Activated CD4-positive, alpha-beta T cell treated with anti-CD3 and anti-CD28 coated beads, Interleukin-2, amount 10 ng/mL, durations not matched to agents 24 days and 14 days (primary cell): ENCODE results near the gene ACAP2. TPM values are rescaled to one million over a fixed set of nuclear protein-coding genes. Genes with fewer than 3 reads are reported as not detected.
A peak's percentile ranks its signal among the peaks of the same experiment; 100 is the strongest.
"Not testable (repeated sequence)": the region's sequence is repeated elsewhere in the genome, so short reads cannot be mapped to it uniquely, and the experiment has no call there.

Experiments
- DNase-seq: peaks from one replicate; pipeline ENCODE4 v3.0.0; 2022
- H3K27ac Mint-ChIP-seq: one replicate; pipeline ENCODE4 v1.8.0; 2022; ENCODE audit warnings: mild to moderate bottlenecking, mixed read lengths
- H3K27me3 Mint-ChIP-seq: one replicate; pipeline ENCODE4 v1.8.0; 2022; ENCODE audit warnings: mixed read lengths
- H3K36me3 Mint-ChIP-seq: one replicate; pipeline ENCODE4 v1.8.0; 2022; ENCODE audit warnings: low read depth, mild to moderate bottlenecking, mixed read lengths
- H3K4me1 Mint-ChIP-seq: one replicate; pipeline ENCODE4 v1.8.0; 2021; ENCODE audit warnings: mixed read lengths
- H3K4me3 Mint-ChIP-seq: one replicate; pipeline ENCODE4 v1.8.0; 2022; ENCODE audit warnings: mild to moderate bottlenecking, moderate library complexity, mixed read lengths
- H3K9me3 Mint-ChIP-seq: one replicate; pipeline ENCODE4 v1.8.0; 2021; ENCODE audit warnings: mixed read lengths
- intact Hi-C: fragments of 100-400 bp; cut with micrococcal nuclease; formaldehyde crosslinking; loops from one replicate; pipeline ENCODE4 v1.15.1; 2023
- total RNA-seq: library from RNA; stranded (reverse); gene quantifications from 2 replicates; pipeline ENCODE4 v1.2.3, GENCODE V29; 2022

The ACAP2 gene
- total RNA-seq, 1 donor from 2014 or later, result 39.1 TPM

- H3K4me3 Mint-ChIP-seq, result no peak overlapping the region
- intact Hi-C loops, result no loop called here
- H3K27me3 Mint-ChIP-seq, result no peaks in the 10 kb centered on the region
- peaks cover 5% of the 10 kb centered on the region for H3K36me3 Mint-ChIP-seq
- no peak for DNase-seq
- no peaks in the 10 kb centered on the region for H3K9me3 Mint-ChIP-seq
- no peak overlapping the region for H3K27ac Mint-ChIP-seq
- peaks cover 25% of the 10 kb centered on the region for H3K4me1 Mint-ChIP-seq
These were observed 4.4 kb downstream of the ACAP2 start for GRCh38 chr3:195438371-195438770.

- Mint-ChIP-seq H3K27me3 (no peaks in the 10 kb centered on the region), H3K9me3 (no peaks in the 10 kb centered on the region), H3K27ac (no peak overlapping the region), H3K4me1 (peaks cover 16% of the 10 kb centered on the region), H3K36me3 (peaks cover 7% of the 10 kb centered on the region), H3K4me3 (no peak overlapping the region)
- intact Hi-C loops, result no loop called here
- no peak for DNase-seq
These were observed 17.0 kb downstream of the ACAP2 start for GRCh38 chr3:195425849-195426248.

- Mint-ChIP-seq H3K27me3 (no peaks in the 10 kb centered on the region), H3K4me1 (peaks cover 17% of the 10 kb centered on the region), H3K9me3 (no peaks in the 10 kb centered on the region), H3K4me3 (no peak overlapping the region), H3K27ac (no peak overlapping the region), H3K36me3 (peaks cover 6% of the 10 kb centered on the region)
- no peak for DNase-seq
- intact Hi-C loops, result no loop called here
These were observed 19.0 kb downstream of the ACAP2 start for GRCh38 chr3:195423818-195424217.

DNA sequence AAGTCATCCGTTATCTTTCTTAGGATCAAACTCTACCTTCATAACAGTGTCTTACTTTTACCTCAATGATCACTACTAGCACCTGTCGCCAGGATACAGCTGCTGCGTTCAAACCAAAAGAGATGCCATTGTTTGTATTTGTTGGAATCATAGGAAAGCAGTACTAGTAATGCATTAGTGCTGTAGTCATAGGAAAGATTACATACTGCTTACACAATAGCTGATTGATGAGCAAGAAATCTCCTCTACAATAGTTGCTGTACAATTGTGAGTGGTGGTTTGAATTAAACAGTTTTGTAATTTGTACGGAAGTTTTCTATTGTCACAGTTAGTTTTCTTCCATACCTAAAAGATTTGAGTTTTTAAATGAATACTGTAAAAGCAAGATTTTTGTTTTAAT lies 21.4 kb downstream of the ACAP2 start:
- no peaks in the 10 kb centered on the region for H3K27me3 Mint-ChIP-seq
- H3K27ac Mint-ChIP-seq, result no peak overlapping the region
- intact Hi-C loops, result no loop called here

DNA sequence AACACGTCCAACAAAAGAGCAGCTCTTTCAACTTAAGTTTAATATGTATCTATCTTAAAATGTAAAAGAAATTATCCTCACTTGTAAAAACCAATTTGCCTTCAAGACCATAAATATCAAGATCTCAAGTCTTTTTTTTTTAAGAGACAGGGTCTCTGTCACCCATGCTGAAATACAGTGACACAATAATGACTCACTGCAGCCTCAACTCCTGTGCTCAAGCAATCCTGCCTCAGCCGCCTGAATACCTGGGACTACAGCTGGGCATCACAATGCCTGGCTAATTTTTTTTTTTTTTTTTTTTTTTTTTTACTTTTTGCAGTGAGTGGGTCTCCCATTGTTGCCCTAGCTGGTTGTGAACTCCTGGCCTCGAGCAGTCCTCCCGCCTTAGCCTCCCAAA lies 26.0 kb downstream of the ACAP2 start:
- Mint-ChIP-seq H3K9me3 (no peaks in the 10 kb centered on the region), H3K4me1 (peaks cover 7% of the 10 kb centered on the region), H3K27me3 (no peaks in the 10 kb centered on the region), H3K36me3 (peaks cover 5% of the 10 kb centered on the region), H3K27ac (no peak overlapping the region), H3K4me3 (no peak overlapping the region)
- intact Hi-C loops, result no loop called here
- DNase-seq, result no peak

More for the DNA sequence above, 21.4 kb downstream of the ACAP2 start:
- H3K4me3 Mint-ChIP-seq, result no peak overlapping the region
- DNase-seq, result no peak
- H3K4me1 Mint-ChIP-seq, result peaks cover 17% of the 10 kb centered on the region
- H3K36me3 Mint-ChIP-seq, result peaks cover 9% of the 10 kb centered on the region
- H3K9me3 Mint-ChIP-seq, result no peaks in the 10 kb centered on the region

GRCh38 chr3:195411836-195412235 lies 31.0 kb downstream of the ACAP2 start:
- no peak for DNase-seq
- intact Hi-C loops, result no loop called here
- Mint-ChIP-seq H3K27ac (no peak overlapping the region), H3K27me3 (no peaks in the 10 kb centered on the region), H3K4me1 (peaks cover 26% of the 10 kb centered on the region), H3K4me3 (no peak overlapping the region), H3K9me3 (no peaks in the 10 kb centered on the region), H3K36me3 (peaks cover 31% of the 10 kb centered on the region)

DNA sequence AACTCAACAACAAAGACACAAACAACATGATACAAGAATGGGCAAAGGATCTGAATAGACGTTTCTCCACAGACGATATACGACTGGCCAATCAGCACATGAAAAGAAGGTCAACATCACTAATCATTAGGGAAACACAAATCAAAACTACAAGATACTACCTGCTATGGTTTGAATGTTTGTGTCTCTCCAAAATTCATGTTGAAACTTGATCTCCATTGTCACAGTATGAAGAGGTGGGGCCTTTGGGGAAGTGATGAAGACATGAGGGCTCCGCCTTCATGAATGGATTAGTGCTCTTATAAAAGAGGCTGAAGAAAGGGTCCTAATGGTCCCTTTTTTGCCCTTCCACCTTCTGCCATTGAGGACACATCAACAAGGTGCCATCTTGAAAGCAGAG lies 32.3 kb downstream of the ACAP2 start:
- DNase-seq, result no peak
- intact Hi-C loops, result no loop called here
- no peaks in the 10 kb centered on the region for H3K27me3 Mint-ChIP-seq
- peaks cover 32% of the 10 kb centered on the region for H3K4me1 Mint-ChIP-seq
- peaks cover 39% of the 10 kb centered on the region for H3K36me3 Mint-ChIP-seq
- H3K4me3 Mint-ChIP-seq, result no peak overlapping the region
- no peak overlapping the region for H3K27ac Mint-ChIP-seq
- H3K9me3 Mint-ChIP-seq, result no peaks in the 10 kb centered on the region

GRCh38 chr3:195407531-195408409 lies 35.0 kb downstream of the ACAP2 start:
- H3K27me3 Mint-ChIP-seq, result no peaks in the 10 kb centered on the region
- DNase-seq, result peak; percentile 62
- H3K4me3 Mint-ChIP-seq, result peak overlapping the region; percentile 51
- peaks cover 39% of the 10 kb centered on the region for H3K36me3 Mint-ChIP-seq
- H3K27ac Mint-ChIP-seq, result peak overlapping the region; percentile 54
- no peaks in the 10 kb centered on the region for H3K9me3 Mint-ChIP-seq
- intact Hi-C loops, result loop anchor here (2.0 kb wide), 2 partner anchors 35 to 61 kb away; partner anchors contain the start of gene ACAP2
- H3K4me1 Mint-ChIP-seq, result peaks cover 32% of the 10 kb centered on the region

GRCh38 chr3:195405651-195406050 lies 37.2 kb downstream of the ACAP2 start:
- intact Hi-C loops, result loop anchor here (2.0 kb wide), 1 partner anchor 37 kb away; the partner anchor contains the start of gene ACAP2

GRCh38 chr3:195403841-195404408 lies 38.9 kb downstream of the ACAP2 start:
- H3K4me1 Mint-ChIP-seq, result peaks cover 26% of the 10 kb centered on the region
- H3K36me3 Mint-ChIP-seq, result peaks cover 23% of the 10 kb centered on the region
- no peaks in the 10 kb centered on the region for H3K9me3 Mint-ChIP-seq
- intact Hi-C loops, result no loop called here
- DNase-seq, result no peak
- H3K27me3 Mint-ChIP-seq, result no peaks in the 10 kb centered on the region
- H3K27ac Mint-ChIP-seq, result no peak overlapping the region
- H3K4me3 Mint-ChIP-seq, result no peak overlapping the region

More at GRCh38 chr3:195405651-195406050, 37.2 kb downstream of the ACAP2 start:
- Mint-ChIP-seq H3K4me1 (peaks cover 33% of the 10 kb centered on the region), H3K4me3 (no peak overlapping the region), H3K27ac (no peak overlapping the region), H3K36me3 (peaks cover 34% of the 10 kb centered on the region), H3K9me3 (no peaks in the 10 kb centered on the region), H3K27me3 (no peaks in the 10 kb centered on the region)
- no peak for DNase-seq

DNA sequence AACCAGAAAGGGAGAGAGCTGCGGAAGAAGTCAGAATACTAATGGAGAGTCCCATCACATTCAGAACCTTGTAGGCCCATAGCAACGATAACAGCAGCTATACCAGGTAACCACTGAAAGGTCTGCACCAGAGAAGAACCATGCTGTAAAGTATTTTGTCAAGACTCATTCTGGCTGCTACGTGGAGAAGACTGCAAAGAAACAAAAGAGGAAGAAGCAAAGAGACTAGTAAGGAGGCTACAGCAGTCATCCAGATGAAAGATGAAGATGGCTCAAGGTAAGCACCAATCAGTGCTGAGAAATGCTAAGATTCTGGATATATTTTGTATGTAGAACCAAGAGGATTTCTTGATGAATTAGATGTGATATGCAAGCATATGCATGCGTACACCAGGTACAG lies 39.6 kb downstream of the ACAP2 start:
- Mint-ChIP-seq H3K27me3 (no peaks in the 10 kb centered on the region), H3K4me1 (peaks cover 22% of the 10 kb centered on the region), H3K27ac (no peak overlapping the region), H3K36me3 (peaks cover 17% of the 10 kb centered on the region), H3K9me3 (no peaks in the 10 kb centered on the region), H3K4me3 (no peak overlapping the region)
- DNase-seq, result no peak
- intact Hi-C loops, result no loop called here

DNA sequence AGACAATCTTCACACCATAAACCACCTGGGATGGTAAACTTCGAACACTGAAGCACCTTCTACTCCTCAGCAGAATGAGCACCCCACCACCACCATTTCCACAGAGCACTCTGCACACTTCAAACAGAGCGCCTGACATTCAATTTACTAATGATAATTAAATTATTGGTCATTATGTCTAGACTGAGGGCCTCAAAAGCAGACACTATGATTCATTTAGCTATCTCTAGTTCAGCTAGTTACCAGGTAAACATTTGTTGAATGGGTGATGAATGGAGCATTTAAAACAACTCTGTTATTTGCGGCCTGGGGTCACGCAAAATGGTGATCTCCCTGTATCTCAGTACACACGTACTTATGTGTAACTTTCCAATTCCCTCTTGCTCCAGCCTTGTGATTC lies 40.9 kb downstream of the ACAP2 start:
- H3K4me1 Mint-ChIP-seq, result peaks cover 17% of the 10 kb centered on the region
- no peaks in the 10 kb centered on the region for H3K27me3 Mint-ChIP-seq
- no peak overlapping the region for H3K27ac Mint-ChIP-seq
- peaks cover 9% of the 10 kb centered on the region for H3K36me3 Mint-ChIP-seq
- no peak overlapping the region for H3K4me3 Mint-ChIP-seq
- no peak for DNase-seq
- intact Hi-C loops, result no loop called here
- no peaks in the 10 kb centered on the region for H3K9me3 Mint-ChIP-seq

GRCh38 chr3:195398460-195398859 lies 44.4 kb downstream of the ACAP2 start:
- H3K36me3 Mint-ChIP-seq, intact Hi-C loops, DNase-seq, H3K4me3 Mint-ChIP-seq, H3K27ac Mint-ChIP-seq, H3K9me3 Mint-ChIP-seq, H3K27me3 Mint-ChIP-seq: not testable (repeated sequence)
- peaks cover 10% of the 10 kb centered on the region for H3K4me1 Mint-ChIP-seq

GRCh38 chr3:195397524-195397923 lies 45.3 kb downstream of the ACAP2 start:
- H3K4me3 Mint-ChIP-seq, result no peak overlapping the region
- intact Hi-C loops, result no loop called here

More at GRCh38 chr3:195397524-195397923, 45.3 kb downstream of the ACAP2 start:
- Mint-ChIP-seq H3K27ac (no peak overlapping the region), H3K36me3 (no peaks in the 10 kb centered on the region), H3K4me1 (peaks cover 10% of the 10 kb centered on the region), H3K27me3 (no peaks in the 10 kb centered on the region), H3K9me3 (no peaks in the 10 kb centered on the region)
- DNase-seq, result no peak
